Thoracic aorta (tissue), 2 donors: ENCODE data around the gene SIX4. TPM values are rescaled to one million over a fixed set of nuclear protein-coding genes. Genes with fewer than 3 reads are reported as not detected.

Experiments used
- ATAC-seq: fragments of 150-250 bp; one replicate; pipeline ENCODE4 v1.8.0; 2017; ENCODE audit warnings: low read depth; ENCODE audit not compliant: insufficient number of reproducible peaks, low FRiP score
- DNase-seq: peaks from one replicate; pipeline ENCODE4 v3.0.0-alpha.2; 2020; ENCODE audit warnings: low spot score
- H3K27ac ChIP-seq, 2 donors: fragments of 200-600 bp; sonication (generic); 1 replicate in 1 of 2; 2 replicates in 1 of 2; pipeline ENCODE4 v1.5.1; 2016; ENCODE audit warnings: mild to moderate bottlenecking in 2 of 2, moderate library complexity in 2 of 2
- H3K27me3 ChIP-seq: fragments of 200-600 bp; sonication (generic); replicated peaks from 2 replicates; pipeline ENCODE4 v1.6.0; 2016; ENCODE audit warnings: mild to moderate bottlenecking; ENCODE audit not compliant: insufficient read depth
- H3K36me3 ChIP-seq: fragments of 200-600 bp; sonication (generic); one replicate; pipeline ENCODE4 v1.5.1; 2016
- H3K4me1 ChIP-seq, 2 donors: fragments of 200-600 bp; sonication (generic); 1 replicate in 1 of 2; 2 replicates in 1 of 2; pipeline versions ENCODE4 v1.5.1 to v1.6.0; 2016; ENCODE audit warnings: low read depth in 2 of 2, mild to moderate bottlenecking in 1 of 2; ENCODE audit not compliant: control insufficient read depth in 1 of 2
- H3K4me3 ChIP-seq: fragments of 200-600 bp; sonication (generic); 2 replicates; pipeline ENCODE4 v1.5.1; 2016; ENCODE audit warnings: mild to moderate bottlenecking
- H3K9me3 ChIP-seq: fragments of 200-600 bp; sonication (generic); 2 replicates; pipeline ENCODE4 v1.5.1; 2016
- CTCF ChIP-seq: fragments of 200-600 bp; sonication (generic); IDR thresholded peaks from one replicate; pipeline ENCODE4 v1.5.1; 2019; ENCODE audit warnings: antibody characterized with exemption
- total RNA-seq, 2 donors: library from RNA; depleted of rRNA; stranded (reverse); fragments of >200 nt; gene quantifications; one replicate each; pipeline versions ENCODE4 v1.1.0 to v1.2.3, GENCODE V29; 2016

Gene SIX4
- total RNA-seq, 2 donors from 2014 or later, result 6.4 to 14.0 TPM

DNA sequence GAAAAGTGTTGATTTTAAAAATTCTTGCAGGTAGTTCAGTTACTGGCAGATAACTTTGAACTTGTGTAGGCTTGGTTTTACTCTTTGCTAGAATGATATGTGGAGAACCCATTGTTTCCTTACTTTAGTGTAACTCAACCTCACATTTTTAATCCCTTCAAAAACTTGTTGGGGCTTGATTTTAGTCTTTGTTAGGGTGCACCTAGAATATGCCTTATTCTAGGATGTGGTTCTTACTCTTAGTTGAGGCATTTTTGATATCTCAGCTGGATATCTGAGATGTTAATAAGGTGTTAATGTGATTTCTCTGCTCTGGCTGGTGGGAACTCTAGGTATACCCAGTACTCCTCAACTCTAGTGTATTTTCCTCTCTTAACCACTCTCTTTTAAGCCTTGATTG, 20.4 kb upstream of the SIX4 start:
- Histone ChIP-seq H3K36me3 (no peaks in the 10 kb centered on the region), H3K27ac (no peak overlapping the region), H3K27me3 (no peaks in the 10 kb centered on the region), H3K4me3 (no peak overlapping the region), H3K9me3 (no peaks in the 10 kb centered on the region), H3K4me1 (no peaks in the 10 kb centered on the region)
- ATAC-seq, result no peak
- no peak for DNase-seq
- TF ChIP-seq CTCF, result no peak

- no peak for DNase-seq
- no peak for ATAC-seq
- no peaks in the 10 kb centered on the region for H3K27me3 ChIP-seq
- H3K4me1 ChIP-seq, result peaks cover 10 to 16% of the 10 kb centered on the region in 2 donors
- no peak overlapping the region for H3K27ac ChIP-seq
- H3K9me3 ChIP-seq, result no peaks in the 10 kb centered on the region
- no peaks in the 10 kb centered on the region for H3K36me3 ChIP-seq
- no peak for TF ChIP-seq CTCF
- no peak overlapping the region for H3K4me3 ChIP-seq
Measured at GRCh38 chr14:60738843-60739508, 14.8 kb upstream of the SIX4 start.

DNA sequence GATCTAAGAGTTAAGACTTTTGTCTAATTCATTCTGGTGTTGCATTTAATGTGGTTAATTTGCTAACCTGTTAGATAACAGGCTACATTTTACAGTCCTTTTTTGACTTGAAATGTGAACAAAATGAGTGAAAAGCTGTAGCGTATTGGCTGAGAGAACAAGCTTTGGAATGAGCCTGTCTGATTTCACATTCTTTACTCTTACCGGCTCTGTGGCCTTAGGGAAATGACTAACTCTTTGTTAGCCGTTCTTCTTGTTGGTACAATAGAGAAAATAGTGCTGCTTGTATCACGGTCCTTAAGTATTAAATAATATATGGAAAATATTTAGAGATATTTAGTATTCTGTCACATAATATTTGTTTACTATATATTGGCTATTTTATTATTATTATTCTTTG, 12.3 kb upstream of the SIX4 start:
- Histone ChIP-seq H3K4me1 (peaks cover 10 to 16% of the 10 kb centered on the region in 2 donors), H3K4me3 (peak overlapping the region; percentile 89), H3K9me3 (no peaks in the 10 kb centered on the region), H3K36me3 (no peaks in the 10 kb centered on the region), H3K27ac (no peak overlapping the region), H3K27me3 (no peaks in the 10 kb centered on the region)
- DNase-seq (no peak), ATAC-seq (no peak)
- no peak for TF ChIP-seq CTCF

DNA sequence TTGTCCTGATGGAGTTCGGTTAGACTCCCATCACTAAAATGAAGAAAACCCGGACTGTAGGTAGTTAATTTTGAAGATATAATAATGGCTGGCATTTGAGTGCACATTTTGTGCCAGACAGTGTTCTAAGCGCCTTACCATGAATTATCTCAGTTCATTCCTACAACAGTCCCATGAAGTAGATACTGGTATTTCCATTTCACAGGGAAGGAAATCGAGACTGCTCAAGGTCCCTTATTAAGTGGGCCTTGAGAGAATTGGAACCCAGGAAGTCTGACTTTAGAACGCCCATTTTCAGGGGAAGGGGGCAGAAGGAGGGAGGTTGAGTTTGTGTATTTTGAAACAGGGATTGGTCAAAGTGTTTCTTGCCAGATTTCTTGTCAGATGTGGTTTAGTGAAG, 11.3 kb upstream of the SIX4 start:
- H3K27me3 ChIP-seq, result no peaks in the 10 kb centered on the region
- H3K36me3 ChIP-seq, result no peaks in the 10 kb centered on the region
- TF ChIP-seq CTCF, result no peak
- H3K4me3 ChIP-seq, result peak overlapping the region; percentile 89
- ATAC-seq (no peak), DNase-seq (no peak)
- H3K4me1 ChIP-seq, result peaks cover 10 to 16% of the 10 kb centered on the region in 2 donors
- H3K9me3 ChIP-seq, result no peaks in the 10 kb centered on the region
- H3K27ac ChIP-seq, result peak overlapping the region; percentile 73 to 74

GRCh38 chr14:60734465-60735242, 10.5 kb upstream of the SIX4 start, which contains the start of gene MNAT1:
MNAT1 (plus strand) TSS chr14:60734761; CDS start chr14:60734863, 102 bp downstream.
- peak; percentile 10 for TF ChIP-seq CTCF
- peak; percentile 76 for ATAC-seq
- DNase-seq, result peak; percentile 23

More at GRCh38 chr14:60734465-60735242, 10.5 kb upstream of the SIX4 start, which contains the start of gene MNAT1:
- Histone ChIP-seq H3K4me1 (peaks cover 10 to 16% of the 10 kb centered on the region in 2 donors), H3K27ac (peak within 1 kb of the TSS; percentile 73 to 74), H3K9me3 (no peaks in the 10 kb centered on the region), H3K27me3 (no peaks in the 10 kb centered on the region), H3K4me3 (peak within 1 kb of the TSS; percentile 89), H3K36me3 (no peaks in the 10 kb centered on the region)
